Measurements from ENCODE around the gene MAPK12. TPM values are rescaled to one million over a fixed set of nuclear protein-coding genes. Genes with fewer than 3 reads are reported as not detected.

MAPK12 gene
- total RNA-seq, 2 donors from 2014 or later: 1.6 to 9.0 TPM

GRCh38 chr22:50271519-50271970, 10.1 kb upstream of the MAPK12 start:
- Mint-ChIP-seq H3K9me3 (no peaks in the 10 kb centered on the region), H3K27ac (no peak overlapping the region), H3K4me3 (peak overlapping the region; percentile 56), H3K4me1 (ENCODE audit: low read depth in 2 of 2) (peaks cover 0 to 3% of the 10 kb centered on the region in 2 donors), H3K36me3 (no peaks in the 10 kb centered on the region), H3K27me3 (peaks cover 0 to 2% of the 10 kb centered on the region in 2 donors)
- ATAC-seq (peak; percentile 29 to 56), DNase-seq (ENCODE audit: low spot score) (no peak)

- Mint-ChIP-seq H3K27ac (no peak overlapping the region), H3K27me3 (peaks cover 0 to 2% of the 10 kb centered on the region in 2 donors), H3K36me3 (no peaks in the 10 kb centered on the region), H3K9me3 (no peaks in the 10 kb centered on the region), H3K4me3 (peak overlapping the region; percentile 56), H3K4me1 (ENCODE audit: low read depth in 2 of 2) (peaks cover 0 to 3% of the 10 kb centered on the region in 2 donors)
- ATAC-seq: peak; percentile 70 to 77
- no peak for DNase-seq (ENCODE audit: low spot score)
Observed at GRCh38 chr22:50270666-50271394, 9.3 kb upstream of the MAPK12 start.

- Mint-ChIP-seq H3K27ac (no peak within 1 kb of the TSS), H3K4me3 (peak within 1 kb of the TSS; percentile 56), H3K36me3 (no peaks in the 10 kb centered on the region), H3K9me3 (no peaks in the 10 kb centered on the region), H3K4me1 (ENCODE audit: low read depth in 2 of 2) (peaks cover 0 to 3% of the 10 kb centered on the region in 2 donors), H3K27me3 (peaks cover 0 to 2% of the 10 kb centered on the region in 2 donors)
- ATAC-seq: peak; percentile 78 to 86
- DNase-seq (ENCODE audit: low spot score): peak; percentile 86
Observed at GRCh38 chr22:50269970-50270665, 8.6 kb upstream of the MAPK12 start, which contains the start of gene MAPK11. Gene MAPK11 (minus strand): TSS chr22:50270380. CDS start chr22:50270292, 88 bp downstream.

GRCh38 chr22:50269573-50269969, 8.1 kb upstream of the MAPK12 start:
- DNase-seq (ENCODE audit: low spot score): no peak
- H3K36me3 Mint-ChIP-seq: no peaks in the 10 kb centered on the region
- H3K27ac Mint-ChIP-seq: no peak overlapping the region
- peak overlapping the region; percentile 32 for H3K4me3 Mint-ChIP-seq
- H3K27me3 Mint-ChIP-seq: peaks cover 0 to 2% of the 10 kb centered on the region in 2 donors
- H3K4me1 Mint-ChIP-seq (ENCODE audit: low read depth in 2 of 2): peaks cover 0 to 3% of the 10 kb centered on the region in 2 donors
- no peak for ATAC-seq
- no peaks in the 10 kb centered on the region for H3K9me3 Mint-ChIP-seq

DNA sequence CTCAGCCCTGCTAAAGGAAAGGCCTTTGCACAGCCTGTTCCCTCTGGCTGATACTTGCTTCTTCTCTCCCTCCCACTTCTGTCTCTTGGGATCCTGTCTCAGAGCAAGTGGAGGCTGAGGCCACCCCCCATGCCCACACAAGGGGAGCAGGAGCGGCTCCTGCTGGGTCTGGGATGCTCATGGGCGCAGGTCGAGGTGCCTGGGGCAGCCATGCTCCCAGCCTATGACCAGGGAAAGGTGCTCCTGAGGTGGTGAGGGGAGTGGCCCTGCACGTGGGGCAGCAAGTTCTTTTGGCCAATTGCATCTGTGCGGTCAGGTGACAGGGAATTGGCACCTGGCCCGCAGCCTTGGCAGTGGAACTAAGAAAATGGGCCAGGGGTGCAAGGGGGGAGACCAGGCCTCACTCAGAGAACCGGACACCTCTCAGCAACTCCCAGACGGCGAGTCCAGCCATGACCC, 7.2 kb upstream of the MAPK12 start:
- no peak overlapping the region for H3K4me3 Mint-ChIP-seq
- H3K27ac Mint-ChIP-seq: no peak overlapping the region
- no peaks in the 10 kb centered on the region for H3K36me3 Mint-ChIP-seq
- no peaks in the 10 kb centered on the region for H3K27me3 Mint-ChIP-seq
- H3K9me3 Mint-ChIP-seq: no peaks in the 10 kb centered on the region
- peaks cover 0 to 3% of the 10 kb centered on the region in 2 donors for H3K4me1 Mint-ChIP-seq (ENCODE audit: low read depth in 2 of 2)
- no peak for DNase-seq (ENCODE audit: low spot score)
- ATAC-seq: no peak

GRCh38 chr22:50267591-50268390, 6.3 kb upstream of the MAPK12 start:
- ATAC-seq (no peak), DNase-seq (ENCODE audit: low spot score) (no peak)
- Mint-ChIP-seq H3K36me3 (no peaks in the 10 kb centered on the region), H3K4me3 (no peak overlapping the region), H3K4me1 (ENCODE audit: low read depth in 2 of 2) (peaks cover 0 to 3% of the 10 kb centered on the region in 2 donors), H3K9me3 (no peaks in the 10 kb centered on the region), H3K27ac (no peak overlapping the region), H3K27me3 (no peaks in the 10 kb centered on the region)

DNA sequence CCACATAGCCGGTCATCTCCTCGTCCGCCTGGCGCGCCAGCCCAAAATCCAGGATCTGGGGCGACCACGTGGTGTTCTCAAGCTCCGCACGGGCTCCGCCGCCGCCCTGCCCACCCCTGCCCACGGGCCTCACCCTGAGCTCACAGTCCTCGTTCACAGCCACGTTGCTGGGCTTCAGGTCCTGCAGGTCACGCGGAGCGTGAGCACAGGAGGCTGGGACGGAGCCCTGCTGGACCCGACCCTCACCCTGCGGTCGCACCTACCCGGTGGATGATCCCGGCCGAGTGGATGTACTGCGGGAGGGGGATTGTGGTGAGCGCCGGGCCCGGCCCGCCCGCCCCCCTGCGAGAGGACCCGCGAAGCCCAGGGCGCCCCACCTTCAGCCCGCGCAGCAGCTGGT, 5.5 kb upstream of the MAPK12 start:
- no peak for ATAC-seq
- H3K27ac Mint-ChIP-seq: no peak overlapping the region
- H3K4me3 Mint-ChIP-seq: no peak overlapping the region
- no peaks in the 10 kb centered on the region for H3K36me3 Mint-ChIP-seq
- peaks cover 4 to 6% of the 10 kb centered on the region in 2 donors for H3K4me1 Mint-ChIP-seq (ENCODE audit: low read depth in 2 of 2)
- no peaks in the 10 kb centered on the region for H3K9me3 Mint-ChIP-seq
- DNase-seq (ENCODE audit: low spot score): no peak
- peaks cover 0 to 5% of the 10 kb centered on the region in 2 donors for H3K27me3 Mint-ChIP-seq

GRCh38 chr22:50264946-50265669, 3.6 kb upstream of the MAPK12 start:
- H3K27me3 Mint-ChIP-seq: peaks cover 0 to 5% of the 10 kb centered on the region in 2 donors
- ATAC-seq: no peak

DNA sequence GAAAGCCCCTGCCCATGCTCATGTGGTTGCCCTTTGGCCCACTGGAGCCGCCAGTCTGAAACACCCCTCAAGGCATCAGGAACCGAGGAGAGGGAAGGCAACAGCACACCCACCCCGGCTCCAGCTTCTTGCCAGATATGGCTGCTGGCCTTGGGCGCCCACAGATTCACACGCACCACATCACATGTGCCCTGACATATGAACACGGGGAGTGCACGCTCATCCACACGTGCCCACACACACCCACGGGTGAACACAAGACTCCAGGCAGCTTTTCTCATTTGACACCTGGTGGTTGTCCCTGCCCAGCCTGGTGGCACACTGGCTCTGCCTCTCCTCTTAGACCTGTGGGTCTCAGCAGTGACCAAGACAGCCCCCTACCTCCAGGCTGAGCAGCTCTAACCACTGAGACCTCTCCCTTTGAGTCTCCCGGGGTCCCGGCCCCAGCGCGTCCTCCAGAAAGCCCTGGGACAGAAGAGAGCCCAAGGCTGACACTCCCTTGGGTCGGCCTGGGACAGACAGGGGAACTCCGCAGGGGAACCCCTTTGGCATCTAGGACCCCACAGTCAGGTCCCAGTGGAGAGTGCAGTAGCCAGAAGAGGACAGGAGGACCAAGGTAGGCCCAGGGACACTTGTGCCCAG, 2.7 kb upstream of the MAPK12 start:
- no peaks in the 10 kb centered on the region for H3K36me3 Mint-ChIP-seq
- H3K9me3 Mint-ChIP-seq: no peaks in the 10 kb centered on the region
- H3K4me1 Mint-ChIP-seq (ENCODE audit: low read depth in 2 of 2): peaks cover 5 to 7% of the 10 kb centered on the region in 2 donors
- ATAC-seq: no peak
- peaks cover 0 to 5% of the 10 kb centered on the region in 2 donors for H3K27me3 Mint-ChIP-seq
- no peak overlapping the region for H3K27ac Mint-ChIP-seq
- DNase-seq (ENCODE audit: low spot score): no peak
- no peak overlapping the region for H3K4me3 Mint-ChIP-seq

More at GRCh38 chr22:50264946-50265669, 3.6 kb upstream of the MAPK12 start:
- no peaks in the 10 kb centered on the region for H3K9me3 Mint-ChIP-seq
- no peaks in the 10 kb centered on the region for H3K36me3 Mint-ChIP-seq
- H3K27ac Mint-ChIP-seq: no peak overlapping the region
- no peak for DNase-seq (ENCODE audit: low spot score)
- no peak overlapping the region for H3K4me3 Mint-ChIP-seq
- H3K4me1 Mint-ChIP-seq (ENCODE audit: low read depth in 2 of 2): peaks cover 5 to 7% of the 10 kb centered on the region in 2 donors

DNA sequence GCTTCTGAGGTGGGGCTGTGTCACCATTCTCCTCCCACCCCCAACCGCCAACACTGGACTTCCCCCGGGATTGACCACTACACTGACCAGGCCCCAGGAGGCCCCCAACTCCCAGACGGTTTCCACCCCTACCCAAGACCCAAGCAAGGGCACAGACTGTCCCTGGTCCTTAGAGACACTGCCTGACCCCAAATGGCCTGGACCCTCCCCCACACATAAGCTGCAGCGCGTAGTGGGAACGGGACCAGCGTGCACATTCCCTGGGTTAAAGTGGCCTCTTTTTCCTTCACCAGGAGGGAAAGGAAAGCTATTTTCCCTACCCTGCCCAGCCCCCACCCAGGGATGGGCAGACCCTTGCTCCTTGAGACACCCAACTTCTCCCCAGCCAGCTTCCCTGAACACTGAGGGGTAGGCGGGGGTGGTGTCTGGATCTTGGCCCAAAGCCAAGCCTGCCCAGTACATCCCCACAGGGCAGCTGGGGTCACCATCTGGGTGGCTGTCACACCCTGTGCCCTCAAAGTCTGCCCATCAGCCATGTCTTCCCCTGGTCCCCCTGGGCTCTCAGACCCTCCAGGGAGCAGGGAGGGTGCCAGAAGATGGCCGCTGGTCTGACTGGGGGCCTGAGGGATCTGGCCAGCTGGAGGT, 1.6 kb upstream of the MAPK12 start:
- no peak overlapping the region for H3K4me3 Mint-ChIP-seq
- no peaks in the 10 kb centered on the region for H3K9me3 Mint-ChIP-seq
- no peak overlapping the region for H3K27ac Mint-ChIP-seq
- ATAC-seq: no peak
- H3K4me1 Mint-ChIP-seq (ENCODE audit: low read depth in 2 of 2): peaks cover 4 to 5% of the 10 kb centered on the region in 2 donors
- no peaks in the 10 kb centered on the region for H3K36me3 Mint-ChIP-seq
- no peak for DNase-seq (ENCODE audit: low spot score)
- H3K27me3 Mint-ChIP-seq: peaks cover 0 to 7% of the 10 kb centered on the region in 2 donors

- DNase-seq (ENCODE audit: low spot score) (no peak), ATAC-seq (no peak)
- Mint-ChIP-seq H3K9me3 (no peaks in the 10 kb centered on the region), H3K27ac (no peak overlapping the region), H3K4me3 (peak overlapping the region; percentile 73), H3K4me1 (ENCODE audit: low read depth in 2 of 2) (peaks cover 4 to 5% of the 10 kb centered on the region in 2 donors), H3K27me3 (peaks cover 0 to 7% of the 10 kb centered on the region in 2 donors), H3K36me3 (no peaks in the 10 kb centered on the region)
Observed at GRCh38 chr22:50262460-50262911, 1.0 kb upstream of the MAPK12 start.

All from natural killer cell treated with Interleukin-12 subunit alpha and Interleukin-12 subunit beta and Interleukin-15 and Interleukin-18, amount 100 ng/mL, for 72 hours (primary cell).